ENCODE measurements around the gene CTIF. TPM values are rescaled to one million over a fixed set of nuclear protein-coding genes. Genes with fewer than 3 reads are reported as not detected.

Gene CTIF
- total RNA-seq, 4 donors from 2014 or later = 14.1 to 78.2 (median 18.4) TPM

DNA sequence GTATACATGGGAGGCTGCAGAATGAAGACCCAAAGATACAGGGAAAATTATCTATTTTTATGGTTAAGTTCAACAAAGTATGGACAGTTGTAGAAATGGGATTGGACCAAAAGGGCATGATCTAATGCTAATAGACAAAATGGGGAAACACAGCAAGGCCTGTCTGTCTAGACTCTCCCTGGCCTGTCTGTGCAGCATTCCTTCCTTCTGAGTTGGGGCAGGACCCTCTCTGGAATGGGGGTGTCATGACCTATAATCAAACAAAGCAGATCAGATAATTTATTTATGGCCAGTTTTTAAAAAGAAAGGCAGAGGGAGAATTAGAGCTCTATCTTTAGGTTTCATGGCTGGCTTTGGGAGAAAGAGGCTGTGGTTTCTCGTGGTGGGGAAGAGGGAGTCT, 104.4 kb downstream of the CTIF start:
- Histone ChIP-seq H3K4me3 (no peak overlapping the region), H3K27me3 (no peaks in the 10 kb centered on the region), H3K4me1 (no peaks in the 10 kb centered on the region), H3K36me3 (no peaks in the 10 kb centered on the region), H3K9me3 (no peaks in the 10 kb centered on the region), H3K27ac (no peak overlapping the region)
- no peak for DNase-seq
- in situ Hi-C loops (cut with MboI; ENCODE audit: low pct_ligation_motif_present in 1 of 4, low pct_unique_long_range_greater_than_20kb in 1 of 4, low sequenced_read_pairs in 3 of 4) (loop anchor here in 1 of 4 donors (10.0 kb wide), 1 partner anchor 158 kb away; no protein-coding TSS in a partner anchor), intact Hi-C loops (cut with DNase I; ENCODE audit: low total_unique reads) (no loop called here)
- 92% methylated on average over 1 of the region's 1 CpG; no CpG with 5 or more reads in 1 of the 2 donors for WGBS, 2 donors (ENCODE audit: low coverage in 1 of 2)
- TF ChIP-seq EP300 (IDR thresholded peaks at IDR 0.05; ENCODE audit: low read depth) (no peak), POLR2AphosphoS5 (IDR thresholded peaks at IDR 0.05) (no peak), POLR2A (IDR thresholded peaks at IDR 0.05) (no peak)
- TF ChIP-seq, protein P1, sequence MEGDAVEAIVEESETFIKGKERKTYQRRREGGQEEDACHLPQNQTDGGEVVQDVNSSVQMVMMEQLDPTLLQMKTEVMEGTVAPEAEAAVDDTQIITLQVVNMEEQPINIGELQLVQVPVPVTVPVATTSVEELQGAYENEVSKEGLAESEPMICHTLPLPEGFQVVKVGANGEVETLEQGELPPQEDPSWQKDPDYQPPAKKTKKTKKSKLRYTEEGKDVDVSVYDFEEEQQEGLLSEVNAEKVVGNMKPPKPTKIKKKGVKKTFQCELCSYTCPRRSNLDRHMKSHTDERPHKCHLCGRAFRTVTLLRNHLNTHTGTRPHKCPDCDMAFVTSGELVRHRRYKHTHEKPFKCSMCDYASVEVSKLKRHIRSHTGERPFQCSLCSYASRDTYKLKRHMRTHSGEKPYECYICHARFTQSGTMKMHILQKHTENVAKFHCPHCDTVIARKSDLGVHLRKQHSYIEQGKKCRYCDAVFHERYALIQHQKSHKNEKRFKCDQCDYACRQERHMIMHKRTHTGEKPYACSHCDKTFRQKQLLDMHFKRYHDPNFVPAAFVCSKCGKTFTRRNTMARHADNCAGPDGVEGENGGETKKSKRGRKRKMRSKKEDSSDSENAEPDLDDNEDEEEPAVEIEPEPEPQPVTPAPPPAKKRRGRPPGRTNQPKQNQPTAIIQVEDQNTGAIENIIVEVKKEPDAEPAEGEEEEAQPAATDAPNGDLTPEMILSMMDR (IDR thresholded peaks at IDR 0.05) = no peak

GRCh38 chr18:48644029-48644428, 105.2 kb downstream of the CTIF start:
- Histone ChIP-seq H3K27ac (no peak overlapping the region), H3K9me3 (no peaks in the 10 kb centered on the region), H3K27me3 (no peaks in the 10 kb centered on the region), H3K36me3 (no peaks in the 10 kb centered on the region), H3K4me1 (no peaks in the 10 kb centered on the region), H3K4me3 (no peak overlapping the region)
- intact Hi-C loops (cut with DNase I; ENCODE audit: low total_unique reads) (no loop called here), in situ Hi-C loops (cut with MboI; ENCODE audit: low pct_ligation_motif_present in 1 of 4, low pct_unique_long_range_greater_than_20kb in 1 of 4, low sequenced_read_pairs in 3 of 4) (loop anchor here in 1 of 4 donors (10.0 kb wide), 1 partner anchor 159 kb away; no protein-coding TSS in a partner anchor)
- TF ChIP-seq, protein P1 (IDR thresholded peaks at IDR 0.05) = no peak
- TF ChIP-seq EP300 (IDR thresholded peaks at IDR 0.05; ENCODE audit: low read depth) (no peak), POLR2AphosphoS5 (IDR thresholded peaks at IDR 0.05) (no peak), POLR2A (IDR thresholded peaks at IDR 0.05) (no peak)
- DNase-seq = no peak
- 94 to 100% methylated on average over 1 to 5 of the region's 5 CpGs for WGBS, 2 donors (ENCODE audit: low coverage in 1 of 2)

DNA sequence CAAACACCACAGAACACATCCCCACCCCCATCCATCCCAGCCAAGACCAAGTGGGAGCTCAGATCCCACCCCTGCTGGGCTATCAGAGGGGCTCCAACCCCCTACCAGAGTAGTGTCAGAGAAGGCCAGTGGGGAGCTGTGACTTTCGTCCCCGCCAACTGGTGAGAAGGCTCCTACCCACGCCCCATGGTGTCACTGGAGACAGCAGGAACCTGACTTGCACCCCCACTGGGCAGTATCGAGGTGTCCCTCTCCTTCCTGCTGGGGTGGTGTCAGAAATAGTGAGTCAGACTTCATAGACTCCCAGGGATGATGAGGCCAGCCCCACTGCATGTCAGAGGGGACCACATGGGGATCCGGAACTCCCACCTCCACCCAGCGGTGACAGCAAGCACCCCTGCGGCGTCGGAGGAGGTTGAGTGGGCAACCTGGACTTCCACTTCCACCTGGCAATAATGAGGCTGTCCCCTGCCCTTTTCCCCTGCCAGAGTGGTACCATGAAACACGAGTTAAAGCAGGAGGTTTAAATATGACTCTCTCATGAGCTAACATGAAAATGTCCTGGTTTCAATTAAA, 106.7 kb downstream of the CTIF start:
- in situ Hi-C loops (cut with MboI; ENCODE audit: low pct_ligation_motif_present in 1 of 4, low pct_unique_long_range_greater_than_20kb in 1 of 4, low sequenced_read_pairs in 3 of 4) (loop anchor here in 1 of 4 donors (10.0 kb wide), 1 partner anchor 161 kb away; no protein-coding TSS in a partner anchor), intact Hi-C loops (cut with DNase I; ENCODE audit: low total_unique reads) (no loop called here)
- H3K4me1 ChIP-seq = no peaks in the 10 kb centered on the region
- WGBS, 2 donors (ENCODE audit: low coverage in 1 of 2) = 83 to 84% methylated on average over 1 to 10 of the region's 10 CpGs
- H3K9me3 ChIP-seq = no peaks in the 10 kb centered on the region
- H3K27ac ChIP-seq = no peak overlapping the region
- no peak for TF ChIP-seq POLR2AphosphoS5 (IDR thresholded peaks at IDR 0.05)
- no peak for TF ChIP-seq EP300 (IDR thresholded peaks at IDR 0.05; ENCODE audit: low read depth)
- no peak for TF ChIP-seq POLR2A (IDR thresholded peaks at IDR 0.05)
- TF ChIP-seq, protein P1 (IDR thresholded peaks at IDR 0.05) = no peak
- H3K4me3 ChIP-seq = no peak overlapping the region
- H3K36me3 ChIP-seq = no peaks in the 10 kb centered on the region
- H3K27me3 ChIP-seq = no peaks in the 10 kb centered on the region
- DNase-seq = no peak

DNA sequence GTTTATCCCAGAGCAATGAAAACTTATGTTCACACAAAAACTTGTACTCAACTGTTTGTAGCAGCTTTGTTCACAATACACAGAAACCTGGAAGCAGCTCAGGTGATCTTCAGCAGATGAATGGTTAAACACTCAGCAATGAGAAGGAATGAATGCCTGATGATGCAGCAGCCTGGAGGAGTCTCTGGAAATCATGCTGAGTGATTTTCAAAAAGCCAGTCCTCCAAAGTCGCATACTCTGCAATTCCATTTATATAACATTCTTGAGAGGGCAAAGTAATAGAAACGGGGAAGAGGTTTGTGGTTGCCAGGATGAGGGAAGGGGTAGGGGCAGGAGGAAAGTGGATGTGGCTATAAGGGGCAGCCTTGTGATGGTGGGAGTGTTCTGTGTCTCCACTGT, 108.1 kb downstream of the CTIF start:
- DNase-seq = no peak
- Histone ChIP-seq H3K36me3 (no peaks in the 10 kb centered on the region), H3K9me3 (no peaks in the 10 kb centered on the region), H3K27me3 (no peaks in the 10 kb centered on the region), H3K27ac (no peak overlapping the region), H3K4me1 (no peaks in the 10 kb centered on the region), H3K4me3 (no peak overlapping the region)
- WGBS, 2 donors (ENCODE audit: low coverage in 1 of 2) = 67 to 71% methylated on average over 2 of the region's 2 CpGs
- TF ChIP-seq, protein P1 (IDR thresholded peaks at IDR 0.05) = no peak
- TF ChIP-seq POLR2A (IDR thresholded peaks at IDR 0.05) = no peak
- intact Hi-C loops (cut with DNase I; ENCODE audit: low total_unique reads) (no loop called here), in situ Hi-C loops (cut with MboI; ENCODE audit: low pct_ligation_motif_present in 1 of 4, low pct_unique_long_range_greater_than_20kb in 1 of 4, low sequenced_read_pairs in 3 of 4) (loop anchor here in 1 of 4 donors (10.0 kb wide), 1 partner anchor 162 kb away; no protein-coding TSS in a partner anchor)

All from transverse colon (tissue), 4 donors.